ENCODE results near the gene BCORL1.

Gene BCORL1

DNA sequence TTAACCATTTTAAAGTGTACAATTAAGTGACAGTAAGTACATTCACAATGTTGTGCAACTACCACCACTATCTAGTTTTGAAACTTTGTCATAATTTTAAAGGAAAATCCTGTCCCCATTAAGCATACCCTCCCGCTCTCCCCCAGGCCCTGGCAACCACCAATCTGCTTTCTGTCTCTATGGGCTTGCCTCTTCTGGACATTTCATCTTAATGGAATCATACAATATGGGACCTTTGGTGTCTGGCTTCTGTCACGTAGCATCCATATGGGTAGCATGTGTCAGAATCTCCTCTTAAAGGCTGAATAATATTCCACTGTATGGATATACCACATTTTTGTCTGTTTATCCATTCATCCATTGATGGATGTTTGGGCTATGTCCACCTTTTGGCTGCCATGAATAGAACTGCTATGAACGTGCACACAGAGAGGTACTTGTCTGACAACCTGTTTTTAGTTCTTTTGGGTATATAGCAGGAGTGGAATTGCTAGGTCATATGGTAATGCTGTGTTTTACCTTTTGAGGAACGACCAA lies 66.3 kb downstream of the BCORL1 start:
- no peaks in the 10 kb centered on the region for H3K27me3 ChIP-seq
- peaks cover 14 to 83% (median 61%) of the 10 kb centered on the region in 3 donors for H3K36me3 ChIP-seq
- H3K4me1 ChIP-seq, result peaks cover 0 to 3% (median 0%) of the 10 kb centered on the region in 4 donors
- H3K27ac ChIP-seq, result no peak overlapping the region
- no peaks in the 10 kb centered on the region for H3K9me3 ChIP-seq
- intact Hi-C loops (cut with DNase I; ENCODE audit: low total_unique reads), result no loop called here
- no peak for TF ChIP-seq CTCF (IDR thresholded peaks at IDR 0.05)
- H3K4me3 ChIP-seq, result no peak overlapping the region
- no peak for DNase-seq

GRCh38 chrX:130049821-130050220 lies 67.4 kb downstream of the BCORL1 start:
- peak; percentile 33 to 69 for DNase-seq
- no peaks in the 10 kb centered on the region for H3K9me3 ChIP-seq
- no peak overlapping the region for H3K27ac ChIP-seq
- intact Hi-C loops (cut with DNase I; ENCODE audit: low total_unique reads), result no loop called here
- peaks cover 14 to 74% (median 54%) of the 10 kb centered on the region in 3 donors for H3K36me3 ChIP-seq
- H3K27me3 ChIP-seq, result no peaks in the 10 kb centered on the region
- H3K4me3 ChIP-seq, result no peak overlapping the region
- H3K4me1 ChIP-seq, result peaks cover 0 to 10% (median 0%) of the 10 kb centered on the region in 4 donors
- no peak for TF ChIP-seq CTCF (IDR thresholded peaks at IDR 0.05)

DNA sequence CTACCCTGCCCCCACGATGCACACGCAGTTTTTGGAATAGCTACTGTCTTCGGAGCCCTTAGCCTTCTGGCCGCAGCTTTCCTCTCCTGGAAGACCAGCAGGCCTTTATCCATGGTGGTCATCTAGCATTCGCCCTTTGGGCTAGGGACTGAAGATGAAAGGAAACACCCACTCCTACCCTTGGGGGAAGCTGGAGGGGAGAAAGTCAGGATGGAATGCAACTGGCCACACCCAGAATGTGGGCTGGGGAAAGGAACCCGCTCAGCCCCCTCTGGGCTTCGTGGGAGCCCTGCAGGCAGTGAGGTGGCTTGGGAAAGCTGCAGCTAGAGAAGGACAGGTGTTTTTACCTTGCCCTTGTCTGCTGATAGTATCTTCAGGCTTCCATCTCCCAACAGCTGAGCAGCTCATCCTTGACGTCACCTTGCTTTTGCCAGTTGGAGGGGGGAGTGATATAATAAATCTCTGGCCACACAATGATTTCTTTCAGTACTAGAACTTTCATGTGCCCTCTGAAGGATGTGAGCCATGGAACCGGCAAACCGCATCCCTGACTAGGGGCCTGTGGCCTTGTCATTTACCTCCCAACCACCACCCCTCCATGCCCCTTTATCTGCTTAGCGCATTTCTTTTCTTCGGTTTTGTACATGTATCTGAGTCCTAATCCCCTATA lies 68.9 kb downstream of the BCORL1 start:
- H3K9me3 ChIP-seq, result no peaks in the 10 kb centered on the region
- peaks cover 14 to 70% (median 44%) of the 10 kb centered on the region in 3 donors for H3K36me3 ChIP-seq
- intact Hi-C loops (cut with DNase I; ENCODE audit: low total_unique reads), result no loop called here
- DNase-seq, result no peak
- peaks cover 0 to 17% (median 2%) of the 10 kb centered on the region in 4 donors for H3K4me1 ChIP-seq
- H3K27me3 ChIP-seq, result no peaks in the 10 kb centered on the region
- no peak overlapping the region for H3K4me3 ChIP-seq
- TF ChIP-seq CTCF (IDR thresholded peaks at IDR 0.05), result no peak
- H3K27ac ChIP-seq, result no peak overlapping the region

DNA sequence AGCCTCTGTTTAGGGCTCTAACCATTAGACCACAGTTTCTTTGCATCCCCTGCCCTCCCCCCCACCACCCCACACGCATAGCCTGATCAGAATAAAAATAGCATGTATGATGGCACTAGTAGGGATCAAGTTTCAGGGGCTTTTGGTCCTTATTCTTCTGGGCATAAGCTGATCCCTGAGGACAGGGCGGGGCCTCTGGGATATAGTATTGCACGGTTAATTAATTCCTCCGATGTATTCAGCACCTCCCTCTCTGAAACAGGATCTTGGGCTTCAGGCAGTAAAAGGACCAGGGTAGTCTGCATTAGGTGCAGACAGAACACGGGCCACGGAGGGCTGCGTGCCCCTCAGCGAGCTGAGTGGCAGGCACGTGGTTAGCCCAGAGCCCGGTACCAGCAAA lies 70.8 kb downstream of the BCORL1 start:
- no peak overlapping the region for H3K27ac ChIP-seq
- no peaks in the 10 kb centered on the region for H3K9me3 ChIP-seq
- H3K27me3 ChIP-seq, result no peaks in the 10 kb centered on the region
- TF ChIP-seq CTCF (IDR thresholded peaks at IDR 0.05), result no peak
- no peak overlapping the region for H3K4me3 ChIP-seq
- peaks cover 14 to 58% (median 33%) of the 10 kb centered on the region in 3 donors for H3K36me3 ChIP-seq
- intact Hi-C loops (cut with DNase I; ENCODE audit: low total_unique reads), result no loop called here
- H3K4me1 ChIP-seq, result peaks cover 0 to 17% (median 2%) of the 10 kb centered on the region in 4 donors
- no peak for DNase-seq

- no peaks in the 10 kb centered on the region for H3K9me3 ChIP-seq
- peaks cover 0 to 22% (median 6%) of the 10 kb centered on the region in 4 donors for H3K4me1 ChIP-seq
- DNase-seq, result peak; percentile 27 to 61
- no peaks in the 10 kb centered on the region for H3K27me3 ChIP-seq
- peaks cover 14 to 48% (median 33%) of the 10 kb centered on the region in 3 donors for H3K36me3 ChIP-seq
- no peak for TF ChIP-seq CTCF (IDR thresholded peaks at IDR 0.05)
- no peak overlapping the region for H3K4me3 ChIP-seq
- H3K27ac ChIP-seq, result peak overlapping the region; percentile 33 to 44
- intact Hi-C loops (cut with DNase I; ENCODE audit: low total_unique reads), result no loop called here
These were observed 72.7 kb downstream of the BCORL1 start for GRCh38 chrX:130055103-130055502.
